Stimulated activated CD8-positive, alpha-beta memory T cell treated with anti-CD3 and anti-CD28 coated beads, Interleukin-2, amount 100 ng/mL, for 1 hour (primary cell): Measurements from ENCODE around the gene PCDHB4.
"Not testable (repeated sequence)": the region's sequence is repeated elsewhere in the genome, so short reads cannot be mapped to it uniquely, and the experiment has no call there.

Source experiments
- DNase-seq, 2 donors: peaks; one replicate each; pipeline ENCODE4 v3.0.0-alpha.2; 2020; ENCODE audit warnings: low read depth in 2 of 2

The PCDHB4 gene

DNA sequence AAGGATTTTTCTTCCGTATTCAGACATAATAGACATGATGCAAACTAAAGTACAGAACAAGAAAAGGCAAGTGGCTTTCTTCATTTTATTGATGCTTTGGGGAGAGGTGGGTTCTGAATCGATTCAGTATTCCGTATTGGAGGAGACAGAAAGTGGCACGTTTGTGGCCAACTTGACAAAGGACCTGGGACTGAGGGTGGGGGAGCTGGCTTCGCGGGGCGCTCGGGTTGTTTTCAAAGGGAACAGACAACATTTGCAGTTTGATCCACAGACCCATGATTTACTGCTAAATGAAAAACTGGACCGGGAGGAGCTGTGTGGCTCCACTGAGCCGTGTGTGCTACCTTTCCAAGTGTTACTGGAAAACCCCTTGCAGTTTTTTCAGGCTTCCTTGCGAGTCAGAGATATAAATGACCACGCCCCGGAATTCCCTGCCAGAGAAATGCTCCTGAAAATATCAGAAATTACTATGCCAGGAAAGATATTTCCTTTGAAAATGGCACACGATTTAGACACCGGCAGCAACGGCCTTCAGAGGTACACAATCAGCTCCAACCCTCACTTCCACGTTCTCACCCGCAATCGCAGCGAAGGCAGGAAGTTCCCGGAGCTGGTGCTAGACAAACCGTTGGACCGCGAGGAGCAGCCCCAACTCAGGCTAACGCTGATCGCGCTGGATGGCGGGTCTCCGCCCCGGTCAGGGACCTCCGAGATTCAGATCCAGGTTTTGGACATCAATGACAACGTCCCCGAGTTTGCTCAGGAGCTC lies 28.8 kb downstream of the PCDHB4 start:
- no peak for DNase-seq

DNA sequence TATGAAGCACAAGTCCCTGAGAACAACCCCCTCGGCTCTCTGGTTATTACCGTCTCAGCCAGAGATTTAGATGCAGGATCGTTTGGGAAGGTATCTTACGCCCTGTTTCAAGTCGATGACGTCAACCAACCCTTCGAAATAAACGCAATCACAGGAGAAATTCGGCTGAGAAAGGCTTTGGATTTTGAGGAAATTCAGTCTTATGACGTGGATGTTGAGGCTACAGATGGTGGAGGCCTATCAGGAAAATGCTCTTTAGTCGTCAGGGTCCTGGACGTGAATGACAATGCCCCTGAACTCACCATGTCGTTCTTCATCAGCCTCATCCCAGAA lies 29.3 kb downstream of the PCDHB4 start:
- DNase-seq, result no peak

DNA sequence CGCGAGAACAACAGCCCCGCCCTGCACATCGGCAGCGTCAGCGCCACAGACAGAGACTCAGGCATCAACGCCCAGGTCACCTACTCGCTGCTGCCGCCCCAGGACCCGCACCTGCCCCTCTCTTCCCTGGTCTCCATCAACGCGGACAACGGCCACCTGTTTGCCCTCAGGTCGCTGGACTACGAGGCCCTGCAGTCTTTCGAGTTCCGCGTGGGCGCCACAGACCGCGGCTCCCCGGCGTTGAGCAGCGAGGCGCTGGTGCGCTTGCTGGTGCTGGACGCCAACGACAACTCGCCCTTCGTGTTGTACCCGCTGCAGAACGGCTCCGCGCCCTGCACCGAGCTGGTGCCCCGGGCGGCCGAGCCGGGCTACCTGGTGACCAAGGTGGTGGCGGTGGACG lies 30.0 kb downstream of the PCDHB4 start:
- not testable (repeated sequence) for DNase-seq

GRCh38 chr5:141152096-141152495 lies 30.5 kb downstream of the PCDHB4 start:
- not testable (repeated sequence) for DNase-seq

- no peak for DNase-seq
Observed at GRCh38 chr5:141155540-141156374, 34.1 kb downstream of the PCDHB4 start.

- not testable (repeated sequence) for DNase-seq
Observed at GRCh38 chr5:141157356-141157755, 35.7 kb downstream of the PCDHB4 start.

- not testable (repeated sequence) for DNase-seq
Observed at GRCh38 chr5:141157901-141158300, 36.3 kb downstream of the PCDHB4 start.

DNA sequence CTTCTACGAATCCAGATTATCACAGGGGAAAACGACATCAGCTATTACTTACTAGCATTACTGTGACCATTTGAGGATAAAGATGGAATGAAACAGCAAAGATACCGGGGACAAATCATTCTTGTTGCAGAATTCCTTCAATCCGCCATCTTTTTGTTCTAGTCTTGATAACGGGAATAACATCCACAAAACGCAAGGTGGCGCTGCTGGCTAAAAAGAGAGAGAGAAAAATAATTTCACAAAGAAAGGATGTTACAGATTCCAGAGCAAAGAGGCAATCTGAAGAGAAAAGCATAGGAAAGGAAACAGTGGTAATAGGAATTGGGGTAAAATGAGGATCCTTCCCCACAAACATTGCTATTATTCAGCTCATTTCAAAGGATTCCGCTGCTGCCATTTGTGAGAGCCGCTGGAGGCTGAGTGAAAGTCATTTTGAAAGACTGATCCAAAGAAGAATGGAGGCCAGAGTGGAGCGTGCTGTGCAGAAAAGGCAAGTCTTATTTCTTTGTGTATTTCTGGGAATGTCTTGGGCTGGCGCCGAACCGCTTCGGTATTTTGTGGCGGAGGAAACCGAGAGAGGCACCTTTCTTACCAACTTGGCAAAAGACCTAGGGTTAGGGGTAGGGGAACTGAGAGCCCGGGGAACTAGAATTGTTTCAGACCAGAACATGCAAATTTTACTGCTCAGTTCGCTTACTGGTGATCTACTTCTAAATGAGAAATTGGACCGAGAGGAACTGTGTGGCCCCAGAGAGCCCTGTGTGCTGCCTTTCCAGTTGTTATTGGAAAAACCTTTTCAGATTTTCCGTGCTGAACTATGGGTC lies 51.0 kb downstream of the PCDHB4 start, which contains the start of gene PCDHB7:
PCDHB7 (plus strand) TSS at position 264 of the 824 bp plus-strand sequence; CDS start at position 456, 192 bp downstream.
- no peak for DNase-seq

GRCh38 chr5:141174291-141175104 lies 52.9 kb downstream of the PCDHB4 start:
- DNase-seq, result not testable (repeated sequence)
